HepG2 (cell line): ENCODE results near the gene PCA3. TPM values are rescaled to one million over a fixed set of nuclear protein-coding genes. Genes with fewer than 3 reads are reported as not detected.
A peak's percentile ranks its signal among the peaks of the same experiment; 100 is the strongest.

Source experiments
- ATAC-seq: fragments of 200-7000 bp; cut with Tn5 transposase; 3 replicates; pipeline ENCODE4 v1.9.1; 2020; ENCODE audit warnings: mild to moderate bottlenecking, moderate library complexity
- BruUV-seq: library from RNA; stranded (reverse); fragments of 400-500 nt; replicated peaks from 2 replicates; lab custom pipeline; 2021; lab: Mats Ljungman, UMichigan
- CTCF ChIA-PET: fragments of 300-600 bp; formaldehyde crosslinking; extraction: SDS; loops from one replicate; lab custom pipeline; 2021; ENCODE audit warnings: low total read pairs, inconsistent platforms, low intra/inter-chr PET ratio; lab: Yijun Ruan, JAX
- POLR2A ChIA-PET: fragments of 350-600 bp; sonication (Branson Sonifier 250); formaldehyde crosslinking; loops from one replicate; lab custom pipeline; 2020; ENCODE audit warnings: antibody characterized with exemption, inconsistent platforms; lab: Yijun Ruan, JAX
- DNase-seq: peaks from one replicate; pipeline ENCODE4 v3.0.0-alpha.2; 2015; ENCODE audit warnings: low spot score
- FAIRE-seq: peaks from 3 replicates; lab custom pipeline; 2011; peaks lifted over from hg19 to GRCh38; lab: Jason Lieb, UNC
- H2AFZ ChIP-seq: one replicate; pipeline ENCODE4 v1.6.1; 2011; ENCODE audit warnings: low read length, inconsistent platforms
- H3K27ac ChIP-seq: fragments of 300-600 bp; 3 replicates; pipeline ENCODE4 v1.8.0; 2011; ENCODE audit warnings: mixed run types, mild to moderate bottlenecking, mixed read lengths, low read length, inconsistent platforms; ENCODE audit not compliant: insufficient read depth; ENCODE audit errors: extremely low read length
- H3K27me3 ChIP-seq, 2 experiments: fragments of 200-600 bp in 1 of 2; 2 replicates in 1 of 2; 3 replicates in 1 of 2; pipeline versions ENCODE4 v1.6.0 to v1.8.0; 2011; ENCODE audit warnings: low read length in 2 of 2, mild to moderate bottlenecking in 2 of 2, moderate library complexity in 2 of 2, inconsistent platforms in 1 of 2; ENCODE audit not compliant: insufficient read depth in 2 of 2, control insufficient read depth in 1 of 2
- H3K36me3 ChIP-seq, 2 experiments: fragments of 200-600 bp in 1 of 2; replicated peaks in 1 of 2; 2 replicates in 1 of 2; 3 replicates in 1 of 2; pipeline versions ENCODE4 v1.5.1 to v1.8.0; 2011; ENCODE audit warnings: low read length in 2 of 2, inconsistent platforms in 1 of 2; ENCODE audit not compliant: insufficient read depth in 2 of 2, control insufficient read depth in 1 of 2
- H3K4me1 ChIP-seq: 2 replicates; pipeline ENCODE4 v1.5.1; 2012; ENCODE audit warnings: low read length, inconsistent platforms; ENCODE audit not compliant: insufficient read depth
- H3K4me2 ChIP-seq: 2 replicates; pipeline ENCODE4 v1.6.0; 2011; ENCODE audit warnings: low read depth, low read length, inconsistent platforms
- H3K4me3 ChIP-seq, 3 experiments: fragments of 200-600 bp in 1 of 3; sonication (generic), shearing (Covaris generic) in 1 of 3; replicated peaks in 1 of 3; 2 replicates each; pipeline ENCODE4 v1.5.1; 2011 to 2016; ENCODE audit warnings: low read length in 3 of 3, inconsistent platforms in 2 of 3, low read depth in 2 of 3, mild to moderate bottlenecking in 2 of 3, control low read depth in 1 of 3, mixed read lengths in 1 of 3; ENCODE audit not compliant: insufficient read depth in 1 of 3
- H3K79me2 ChIP-seq: one replicate; pipeline ENCODE4 v1.6.1; 2011; ENCODE audit warnings: low read length, inconsistent platforms; ENCODE audit not compliant: insufficient read depth
- H3K9ac ChIP-seq: 2 replicates; pipeline ENCODE4 v1.6.0; 2011; ENCODE audit warnings: mild to moderate bottlenecking, low read depth, low read length, inconsistent platforms; ENCODE audit not compliant: insufficient read depth
- H3K9me3 ChIP-seq: 2 replicates; pipeline ENCODE4 v1.5.1; 2012; ENCODE audit warnings: mild to moderate bottlenecking, low read length
- H4K20me1 ChIP-seq: 2 replicates; pipeline ENCODE4 v1.6.0; 2011; ENCODE audit warnings: inconsistent platforms, mild to moderate bottlenecking, low read length, moderate library complexity; ENCODE audit not compliant: insufficient read depth
- FOSL2 ChIP-seq: sonication (generic); formaldehyde crosslinking; IDR thresholded peaks from 2 replicates; pipeline ENCODE4 v1.4.0; 2020; ENCODE audit warnings: missing genetic modification reagents
- SP5 ChIP-seq: IDR thresholded peaks from 2 replicates; pipeline ENCODE4 v1.6.1; 2016; ENCODE audit warnings: low read depth, borderline replicate concordance
- ZFP90 ChIP-seq: sonication (generic); formaldehyde crosslinking; IDR thresholded peaks from 2 replicates; pipeline ENCODE4 v1.8.0; 2022; ENCODE audit warnings: missing genetic modification reagents, mild to moderate bottlenecking, inconsistent platforms, borderline replicate concordance
- ZNF563 ChIP-seq: sonication (generic); formaldehyde crosslinking; IDR thresholded peaks from 2 replicates; pipeline ENCODE4 v1.8.0; 2022; ENCODE audit warnings: mild to moderate bottlenecking, moderate library complexity, missing genetic modification reagents
- WGBS: methylation state at CpG from one replicate; pipeline ENCODE4 v1.1.6; 2017; ENCODE audit warnings: low lambda C conversion rate; 5-methylcytosine and 5-hydroxymethylcytosine counted together
- in situ Hi-C: cut with HindIII; loops from 2 replicates; pipeline ENCODE4 v1.10.0; 2017; ENCODE audit warnings: low pct_unique_long_range_greater_than_20kb; ENCODE audit not compliant: extremely low pct_ligation_motif_present
- intact Hi-C: fragments of 100-400 bp; cut with micrococcal nuclease; formaldehyde crosslinking; loops from one replicate; pipeline ENCODE4 v1.10.0; 2022; ENCODE audit not compliant: unreplicated experiment
- polyA plus RNA-seq, 8 experiments: library from polyadenylated mRNA; depleted of rRNA in 3 of 8; stranded (reverse) in 7 of 8; unstranded in 1 of 8; fragments of >200 nt; fragmentation: Illumina TruSeq in 4 of 8; extraction: Trizol in 4 of 8; gene quantifications; 2 replicates each; pipeline versions ENCODE4 v1.2.1 to v1.2.3, GENCODE V29; 2011 to 2016; ENCODE audit warnings: low read depth in 4 of 8, missing spikeins in 1 of 8, mixed read lengths in 1 of 8; ENCODE audit not compliant: insufficient read depth in 1 of 8
- total RNA-seq, 5 experiments: library from RNA; depleted of rRNA; stranded (reverse); fragments of >200 nt; fragmentation: Illumina TruSeq; extraction: Trizol; gene quantifications; 2 replicates each; pipeline ENCODE4 v1.2.3, GENCODE V29; 2016; ENCODE audit warnings: low read depth in 1 of 5

PCA3 gene
- total and polyA plus RNA-seq, 2 of the 13 experiments (the other 11 are each of a cell fraction or from before 2014, with no cell fraction given): not detected

- no peak for TF ChIP-seq SP5 (CRISPR knock-in tag)
- 0 out of 2 replicates have a peak, but pooled peaks have one; percentile 10 for TF ChIP-seq FOSL2 (CRISPR knock-in tag)
- in situ Hi-C loops: loop anchor here (25.0 kb wide), 1 partner anchor 345 kb away; no protein-coding TSS in a partner anchor
- intact Hi-C loops: no loop called here
- FAIRE-seq (no peak), ATAC-seq (no peak), DNase-seq (no peak)
- Histone ChIP-seq H4K20me1 (no peaks in the 10 kb centered on the region), H3K27ac (no peak overlapping the region), H3K4me2 (no peak overlapping the region), H2AFZ (no peak overlapping the region), H3K9ac (no peak overlapping the region), H3K27me3 (no peaks in the 10 kb centered on the region; a peak in 1 of 5 replicates), H3K36me3 (no peaks in the 10 kb centered on the region), H3K4me3 (no peak overlapping the region), H3K4me1 (no peaks in the 10 kb centered on the region), H3K79me2 (no peaks in the 10 kb centered on the region), H3K9me3 (no peaks in the 10 kb centered on the region)
- CTCF ChIA-PET: no interaction called here
- POLR2A ChIA-PET: no interaction called here
- 0% methylated on average over 1 of the region's 1 CpG for WGBS
- no TSS peak for BruUV-seq
These were observed 53.3 kb downstream of the PCA3 start for GRCh38 chr9:76817489-76817888.

GRCh38 chr9:76818271-76818670, 54.0 kb downstream of the PCA3 start:
- in situ Hi-C loops: loop anchor here (25.0 kb wide), 1 partner anchor 344 kb away; no protein-coding TSS in a partner anchor
- Histone ChIP-seq H2AFZ (no peak overlapping the region), H3K9ac (no peak overlapping the region), H3K36me3 (no peaks in the 10 kb centered on the region), H3K4me3 (no peak overlapping the region), H3K79me2 (no peaks in the 10 kb centered on the region), H3K9me3 (no peaks in the 10 kb centered on the region), H3K27ac (no peak overlapping the region), H4K20me1 (no peaks in the 10 kb centered on the region), H3K4me2 (no peak overlapping the region), H3K27me3 (no peaks in the 10 kb centered on the region; a peak in 1 of 5 replicates), H3K4me1 (no peaks in the 10 kb centered on the region)
- CTCF ChIA-PET: no interaction called here
- no TSS peak for BruUV-seq
- ATAC-seq: peak; percentile 73; the same call in 2 of the 3 replicates
- DNase-seq: peak; percentile 15
- no peak for FAIRE-seq
- TF ChIP-seq ZNF563 (CRISPR knock-in tag) (no peak), ZFP90 (CRISPR knock-in tag) (no peak), FOSL2 (CRISPR knock-in tag) (peak; percentile 77)
- intact Hi-C loops: no loop called here
- POLR2A ChIA-PET: no interaction called here
- 0% methylated on average over 4 of the region's 4 CpGs for WGBS
